SU-DHL-6 (cell line): ENCODE results near the gene DPRX.

Experiments
- EZH2phosphoT487 ChIP-seq: fragments of 200-600 bp; sonication (generic), shearing (Covaris generic); conservative IDR thresholded peaks from 2 replicates; pipeline ENCODE4 v1.6.1; 2018; ENCODE audit warnings: mild to moderate bottlenecking, antibody characterized with exemption, low read length, moderate library complexity, mixed read lengths
- TF ChIP-seq, protein P1 (sequence below): fragments of 200-600 bp; sonication (generic); IDR thresholded peaks from one replicate; pipeline ENCODE4 v1.5.1; 2017; ENCODE audit warnings: antibody characterized with exemption, mild to moderate bottlenecking, low read length, moderate library complexity; ENCODE audit not compliant: insufficient read depth, poor library complexity, severe bottlenecking

DNA sequence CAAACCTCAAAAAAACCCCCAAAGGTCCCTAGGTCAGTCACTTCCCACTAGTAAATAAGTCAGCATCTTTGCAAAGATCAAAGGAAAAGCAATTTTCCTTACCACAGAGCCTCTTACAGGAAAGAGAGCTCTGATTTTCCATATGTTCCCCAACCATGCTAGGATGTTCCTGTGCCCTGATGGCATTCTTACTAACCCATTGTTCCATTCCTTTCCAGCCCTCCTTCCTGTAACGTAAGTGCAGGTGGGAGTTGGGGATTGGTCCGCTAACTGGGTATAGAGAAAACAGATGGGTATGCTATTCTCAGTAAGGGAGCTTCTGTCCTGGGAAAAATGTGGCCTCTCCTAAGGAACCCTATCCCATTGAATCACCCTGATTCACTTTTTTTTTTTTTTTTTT is 14.3 kb downstream of the DPRX start:
- TF ChIP-seq, protein P1, sequence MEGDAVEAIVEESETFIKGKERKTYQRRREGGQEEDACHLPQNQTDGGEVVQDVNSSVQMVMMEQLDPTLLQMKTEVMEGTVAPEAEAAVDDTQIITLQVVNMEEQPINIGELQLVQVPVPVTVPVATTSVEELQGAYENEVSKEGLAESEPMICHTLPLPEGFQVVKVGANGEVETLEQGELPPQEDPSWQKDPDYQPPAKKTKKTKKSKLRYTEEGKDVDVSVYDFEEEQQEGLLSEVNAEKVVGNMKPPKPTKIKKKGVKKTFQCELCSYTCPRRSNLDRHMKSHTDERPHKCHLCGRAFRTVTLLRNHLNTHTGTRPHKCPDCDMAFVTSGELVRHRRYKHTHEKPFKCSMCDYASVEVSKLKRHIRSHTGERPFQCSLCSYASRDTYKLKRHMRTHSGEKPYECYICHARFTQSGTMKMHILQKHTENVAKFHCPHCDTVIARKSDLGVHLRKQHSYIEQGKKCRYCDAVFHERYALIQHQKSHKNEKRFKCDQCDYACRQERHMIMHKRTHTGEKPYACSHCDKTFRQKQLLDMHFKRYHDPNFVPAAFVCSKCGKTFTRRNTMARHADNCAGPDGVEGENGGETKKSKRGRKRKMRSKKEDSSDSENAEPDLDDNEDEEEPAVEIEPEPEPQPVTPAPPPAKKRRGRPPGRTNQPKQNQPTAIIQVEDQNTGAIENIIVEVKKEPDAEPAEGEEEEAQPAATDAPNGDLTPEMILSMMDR, result no peak
- TF ChIP-seq EZH2phosphoT487, result no peak
